ENCODE measurements around the gene RAPGEF2. TPM values are rescaled to one million over a fixed set of nuclear protein-coding genes. Genes with fewer than 3 reads are reported as not detected.

RAPGEF2 gene
- total RNA-seq, 1 donor from 2014 or later: 46.7 TPM

DNA sequence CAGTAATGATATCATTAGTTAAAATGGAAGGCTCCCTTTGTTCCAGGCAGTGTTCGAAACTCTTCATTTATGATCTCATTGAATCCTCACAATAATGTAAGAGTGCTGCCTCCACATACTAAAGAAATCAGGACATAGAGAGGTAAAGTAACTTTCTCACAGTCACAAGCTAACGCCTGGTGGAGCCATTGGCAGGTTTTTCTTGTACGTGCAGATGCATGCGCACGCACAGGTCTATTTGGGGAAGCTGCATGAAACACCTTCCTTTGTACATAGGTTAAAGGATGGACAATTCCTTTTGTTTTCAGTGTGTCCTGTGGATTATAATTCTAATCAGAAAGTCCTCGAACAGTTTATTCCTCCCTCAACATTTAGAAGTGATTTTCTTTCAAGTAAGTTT lies 176.2 kb downstream of the RAPGEF2 start:
- peaks cover 6% of the 10 kb centered on the region for H3K9me3 Mint-ChIP-seq
- no peak overlapping the region for H3K4me3 Mint-ChIP-seq
- no peak overlapping the region for H3K27ac Mint-ChIP-seq
- H3K4me1 Mint-ChIP-seq: peaks cover 21% of the 10 kb centered on the region
- H3K36me3 Mint-ChIP-seq: peaks cover 7% of the 10 kb centered on the region
- H3K27me3 Mint-ChIP-seq (ENCODE audit: low read depth): no peaks in the 10 kb centered on the region
- no peak for DNase-seq (ENCODE audit: low spot score in 2 of 2, unreplicated experiment in 2 of 2)
- TF ChIP-seq, protein P1, sequence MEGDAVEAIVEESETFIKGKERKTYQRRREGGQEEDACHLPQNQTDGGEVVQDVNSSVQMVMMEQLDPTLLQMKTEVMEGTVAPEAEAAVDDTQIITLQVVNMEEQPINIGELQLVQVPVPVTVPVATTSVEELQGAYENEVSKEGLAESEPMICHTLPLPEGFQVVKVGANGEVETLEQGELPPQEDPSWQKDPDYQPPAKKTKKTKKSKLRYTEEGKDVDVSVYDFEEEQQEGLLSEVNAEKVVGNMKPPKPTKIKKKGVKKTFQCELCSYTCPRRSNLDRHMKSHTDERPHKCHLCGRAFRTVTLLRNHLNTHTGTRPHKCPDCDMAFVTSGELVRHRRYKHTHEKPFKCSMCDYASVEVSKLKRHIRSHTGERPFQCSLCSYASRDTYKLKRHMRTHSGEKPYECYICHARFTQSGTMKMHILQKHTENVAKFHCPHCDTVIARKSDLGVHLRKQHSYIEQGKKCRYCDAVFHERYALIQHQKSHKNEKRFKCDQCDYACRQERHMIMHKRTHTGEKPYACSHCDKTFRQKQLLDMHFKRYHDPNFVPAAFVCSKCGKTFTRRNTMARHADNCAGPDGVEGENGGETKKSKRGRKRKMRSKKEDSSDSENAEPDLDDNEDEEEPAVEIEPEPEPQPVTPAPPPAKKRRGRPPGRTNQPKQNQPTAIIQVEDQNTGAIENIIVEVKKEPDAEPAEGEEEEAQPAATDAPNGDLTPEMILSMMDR (IDR thresholded peaks at IDR 0.05; ENCODE audit: unreplicated experiment): no peak

DNA sequence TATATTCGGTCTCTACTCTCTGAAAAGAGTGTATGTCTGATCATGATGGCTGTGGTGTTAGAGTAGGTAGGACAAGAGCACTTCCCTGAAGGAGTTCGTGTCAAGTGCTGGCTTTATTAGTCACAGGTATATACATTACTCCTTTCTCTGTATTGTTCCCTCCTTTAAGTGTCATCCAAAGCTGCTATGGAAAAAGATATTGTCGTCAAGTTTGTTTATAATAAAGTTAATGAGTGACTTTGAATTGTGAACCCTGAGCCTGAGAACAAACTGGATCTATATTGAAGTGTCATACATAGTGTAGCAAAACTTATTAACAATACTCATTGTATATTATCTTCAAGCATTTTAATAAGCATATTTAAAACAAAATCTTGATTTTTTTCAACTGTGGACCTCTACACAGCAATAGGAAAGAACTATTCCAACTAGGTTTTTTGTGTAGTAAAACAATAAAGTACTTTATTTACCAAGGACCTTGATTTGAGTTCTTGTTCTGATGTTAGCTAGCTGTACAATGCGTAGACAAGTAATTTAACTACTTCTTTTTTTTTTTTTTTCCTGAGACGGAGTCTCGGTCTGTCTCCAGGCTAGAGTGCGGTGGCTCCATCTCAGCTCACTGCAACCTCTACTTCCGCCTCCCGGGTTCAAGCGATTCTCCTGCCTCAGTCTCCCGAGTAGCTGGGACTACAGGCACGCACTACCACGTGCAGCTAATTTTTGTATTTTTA lies 177.7 kb downstream of the RAPGEF2 start:
- TF ChIP-seq, protein P1 (IDR thresholded peaks at IDR 0.05; ENCODE audit: unreplicated experiment): no peak
- H3K9me3 Mint-ChIP-seq: peaks cover 6% of the 10 kb centered on the region
- H3K27ac Mint-ChIP-seq: no peak overlapping the region
- no peaks in the 10 kb centered on the region for H3K27me3 Mint-ChIP-seq (ENCODE audit: low read depth)
- peaks cover 18% of the 10 kb centered on the region for H3K4me1 Mint-ChIP-seq
- peaks cover 7% of the 10 kb centered on the region for H3K36me3 Mint-ChIP-seq
- no peak for DNase-seq (ENCODE audit: low spot score in 2 of 2, unreplicated experiment in 2 of 2)
- H3K4me3 Mint-ChIP-seq: no peak overlapping the region

DNA sequence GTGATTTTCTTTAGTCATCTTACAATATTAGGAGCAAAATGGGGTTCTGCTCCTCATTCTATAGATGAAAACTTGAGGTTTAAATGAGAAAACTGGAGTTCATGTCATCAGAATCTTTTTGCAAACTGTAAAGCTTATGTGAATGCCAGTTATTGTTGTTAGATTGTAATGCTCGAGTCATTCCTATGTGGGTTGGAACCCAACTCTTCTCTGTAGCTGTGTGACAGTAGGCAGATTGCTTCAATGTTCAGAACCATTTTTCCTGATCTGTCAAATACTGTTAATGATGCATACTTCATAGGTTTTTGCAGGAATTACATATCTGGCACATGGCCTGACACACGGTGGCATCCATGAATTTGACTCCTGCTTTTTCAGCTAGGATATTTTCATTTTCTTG lies 178.9 kb downstream of the RAPGEF2 start:
- Mint-ChIP-seq H3K4me3 (no peak overlapping the region), H3K4me1 (peaks cover 18% of the 10 kb centered on the region), H3K27ac (no peak overlapping the region), H3K36me3 (peaks cover 10% of the 10 kb centered on the region), H3K27me3 (ENCODE audit: low read depth) (no peaks in the 10 kb centered on the region), H3K9me3 (peaks cover 6% of the 10 kb centered on the region)
- TF ChIP-seq, protein P1 (IDR thresholded peaks at IDR 0.05; ENCODE audit: unreplicated experiment): no peak
- DNase-seq (ENCODE audit: low spot score in 2 of 2, unreplicated experiment in 2 of 2): no peak

DNA sequence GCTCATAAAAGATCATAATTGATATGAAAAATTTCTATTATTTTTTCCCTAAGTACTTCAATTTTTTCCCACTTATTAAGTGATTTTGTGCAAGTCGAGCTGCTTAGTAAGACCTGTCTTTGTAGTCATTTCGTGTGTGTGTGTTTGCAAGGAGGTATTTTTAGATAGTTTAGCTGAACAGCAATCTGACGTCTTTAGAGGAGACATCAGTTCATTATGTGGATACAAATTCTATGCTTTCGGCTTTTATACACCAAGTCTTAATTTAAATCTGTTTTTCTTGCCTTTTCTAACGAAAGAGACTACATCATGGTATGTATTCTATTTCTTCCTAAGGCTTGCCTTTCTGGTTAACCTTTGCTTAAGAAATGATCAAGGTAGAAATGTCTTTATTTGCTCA lies 179.4 kb downstream of the RAPGEF2 start:
- H3K4me1 Mint-ChIP-seq: peaks cover 18% of the 10 kb centered on the region

DNA sequence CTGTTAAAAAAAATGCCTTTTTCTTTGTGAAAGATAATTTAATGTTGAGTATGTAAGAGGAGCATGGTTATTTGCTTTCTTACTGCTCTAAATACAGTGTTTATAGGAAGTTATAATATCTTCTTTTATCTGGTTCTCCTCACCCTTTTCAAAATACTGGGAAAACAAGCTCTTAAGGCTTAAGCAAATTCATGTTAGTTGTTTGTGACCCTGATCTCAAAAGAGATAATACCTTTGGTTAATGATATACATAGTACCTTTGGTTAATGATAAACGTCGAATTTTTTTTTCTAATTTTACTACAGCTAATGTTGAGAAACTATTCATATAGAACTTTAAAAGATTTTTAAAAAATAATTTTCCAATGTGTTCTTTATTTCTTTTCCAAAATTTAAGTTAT lies 180.1 kb downstream of the RAPGEF2 start:
- H3K36me3 Mint-ChIP-seq: peaks cover 4% of the 10 kb centered on the region
- H3K9me3 Mint-ChIP-seq: peaks cover under 1% of the 10 kb centered on the region
- no peak overlapping the region for H3K4me3 Mint-ChIP-seq
- no peaks in the 10 kb centered on the region for H3K27me3 Mint-ChIP-seq (ENCODE audit: low read depth)
- TF ChIP-seq, protein P1 (IDR thresholded peaks at IDR 0.05; ENCODE audit: unreplicated experiment): no peak
- H3K4me1 Mint-ChIP-seq: peaks cover 18% of the 10 kb centered on the region
- DNase-seq (ENCODE audit: low spot score in 2 of 2, unreplicated experiment in 2 of 2): no peak
- peak overlapping the region; percentile 56 for H3K27ac Mint-ChIP-seq

More for the DNA sequence above, 179.4 kb downstream of the RAPGEF2 start:
- H3K27ac Mint-ChIP-seq: peak overlapping the region; percentile 77
- H3K36me3 Mint-ChIP-seq: peaks cover 10% of the 10 kb centered on the region
- H3K27me3 Mint-ChIP-seq (ENCODE audit: low read depth): no peaks in the 10 kb centered on the region
- DNase-seq (ENCODE audit: low spot score in 2 of 2, unreplicated experiment in 2 of 2): no peak
- no peak overlapping the region for H3K4me3 Mint-ChIP-seq
- H3K9me3 Mint-ChIP-seq: peaks cover 6% of the 10 kb centered on the region
- TF ChIP-seq, protein P1 (IDR thresholded peaks at IDR 0.05; ENCODE audit: unreplicated experiment): no peak

Data from mesothelial cell of epicardium (in vitro differentiated cells).